GM18517 (cell line): Measurements from ENCODE around the gene LRFN2.

Experiments used
- ATAC-seq: cut with Tn5 transposase; IDR thresholded peaks from one replicate; pipeline ENCODE4 v1.9.1; 2021; ENCODE audit warnings: mild to moderate bottlenecking, moderate library complexity; ENCODE audit not compliant: unreplicated experiment

Gene LRFN2

DNA sequence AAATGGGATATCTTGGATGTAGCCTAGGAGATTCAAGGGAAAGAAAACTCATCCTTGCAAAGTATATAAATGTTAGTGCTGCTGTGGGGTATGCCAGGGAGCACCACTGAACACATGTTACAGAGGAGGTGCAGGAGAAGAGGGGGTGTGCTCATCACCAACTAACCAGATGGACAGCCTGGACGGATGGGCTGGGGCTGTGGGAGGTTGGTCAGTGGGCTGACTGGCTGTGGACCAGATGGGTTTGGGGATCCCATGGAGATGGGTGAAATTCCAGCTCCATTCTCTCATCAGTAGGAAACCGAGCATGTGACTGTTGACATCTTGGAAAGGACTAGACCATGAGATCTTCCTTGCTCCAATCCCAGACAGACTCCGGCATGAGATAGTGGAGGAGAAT, 201.0 kb downstream of the LRFN2 start:
- ATAC-seq, result no peak

DNA sequence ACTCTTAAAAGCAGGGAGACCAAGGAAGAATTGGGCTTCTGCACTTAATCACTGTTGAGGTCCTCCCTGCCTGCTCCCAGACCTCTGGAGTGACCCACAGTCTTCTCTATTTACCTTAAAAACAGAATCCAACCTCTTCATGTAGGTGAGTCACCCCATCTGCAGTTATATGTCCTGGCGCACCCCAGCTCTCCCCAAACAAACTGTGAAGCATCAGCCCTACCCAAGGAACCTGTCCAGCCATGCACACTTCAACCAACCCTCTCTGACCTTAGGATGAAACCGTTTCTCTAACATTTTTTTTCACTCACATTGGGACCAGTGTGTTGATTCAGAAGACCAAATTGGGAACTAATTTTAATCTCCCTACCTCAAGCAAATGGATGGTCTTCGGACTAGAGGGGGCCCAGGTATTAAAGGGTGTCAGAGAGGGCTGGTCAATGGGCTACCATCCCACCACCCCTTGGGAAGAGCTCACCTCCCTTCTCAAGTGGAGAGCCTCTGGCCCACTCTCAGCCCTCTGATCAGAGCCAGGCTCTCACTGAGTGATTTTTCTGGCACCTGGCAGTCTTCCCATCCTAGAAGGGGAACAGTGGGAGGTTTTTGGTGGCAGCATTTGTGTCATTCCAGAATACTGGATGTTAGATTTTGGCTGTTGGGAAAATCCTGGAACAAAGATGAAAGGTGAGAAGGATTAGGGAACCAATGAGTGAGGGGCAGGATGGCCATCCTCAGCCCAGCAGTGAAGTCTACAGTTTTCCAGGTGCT, 203.6 kb downstream of the LRFN2 start:
- ATAC-seq, result no peak

DNA sequence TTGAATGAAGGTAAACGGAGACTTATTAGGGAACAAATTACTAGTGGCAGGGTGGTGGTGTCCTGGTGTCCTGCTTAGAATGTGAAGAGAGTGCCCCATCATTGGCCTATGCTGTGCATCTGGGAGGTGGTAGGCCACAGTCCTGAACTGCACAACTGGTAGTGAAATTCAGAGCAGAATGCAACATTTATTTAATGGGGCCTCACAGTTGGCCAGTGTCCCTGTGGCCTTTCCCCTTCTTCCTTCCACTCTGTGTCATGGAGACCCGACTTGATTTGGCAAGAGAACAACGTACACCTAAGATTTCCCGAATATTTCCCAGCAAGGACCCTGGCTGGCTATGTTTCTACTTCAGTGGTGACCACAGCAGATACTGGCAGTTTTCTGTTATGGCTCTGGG, 206.9 kb downstream of the LRFN2 start:
- no peak for ATAC-seq

DNA sequence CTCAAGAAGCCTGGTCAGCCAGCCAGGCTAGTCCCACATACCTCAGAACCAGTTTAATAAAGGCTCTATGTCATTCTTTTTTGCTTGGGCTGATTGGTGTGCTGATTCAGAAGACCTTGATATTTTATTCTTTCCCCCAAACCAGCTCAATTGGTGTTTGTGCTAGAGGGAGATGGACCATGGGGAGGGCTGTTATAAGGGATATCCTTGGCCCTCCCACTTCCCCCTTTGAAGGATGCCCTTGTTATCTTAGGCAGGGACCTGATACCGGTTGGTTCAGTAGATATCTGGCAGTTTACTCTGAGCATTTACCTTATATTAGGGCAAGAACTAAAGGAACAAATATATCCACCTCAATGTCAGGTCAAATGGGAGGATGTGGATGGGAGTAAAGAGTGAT, 207.4 kb downstream of the LRFN2 start:
- ATAC-seq, result no peak

DNA sequence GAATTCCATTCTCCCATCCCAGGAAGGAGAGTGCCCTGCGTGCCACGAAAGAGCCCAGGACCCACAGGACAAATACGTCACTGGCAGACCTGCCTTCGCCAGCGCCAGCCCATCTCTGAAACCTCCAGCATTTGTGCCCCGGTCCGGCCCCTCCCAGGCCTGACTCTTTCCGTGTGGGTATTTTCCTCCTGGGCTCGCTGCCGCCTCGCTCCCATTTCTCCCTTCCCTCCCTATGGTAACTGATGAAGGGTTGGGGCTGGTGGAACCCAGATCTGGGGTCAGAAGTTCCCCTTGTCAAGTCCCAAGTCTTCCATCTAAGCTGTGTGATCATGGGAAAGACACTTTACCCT, 208.5 kb downstream of the LRFN2 start:
- no peak for ATAC-seq

DNA sequence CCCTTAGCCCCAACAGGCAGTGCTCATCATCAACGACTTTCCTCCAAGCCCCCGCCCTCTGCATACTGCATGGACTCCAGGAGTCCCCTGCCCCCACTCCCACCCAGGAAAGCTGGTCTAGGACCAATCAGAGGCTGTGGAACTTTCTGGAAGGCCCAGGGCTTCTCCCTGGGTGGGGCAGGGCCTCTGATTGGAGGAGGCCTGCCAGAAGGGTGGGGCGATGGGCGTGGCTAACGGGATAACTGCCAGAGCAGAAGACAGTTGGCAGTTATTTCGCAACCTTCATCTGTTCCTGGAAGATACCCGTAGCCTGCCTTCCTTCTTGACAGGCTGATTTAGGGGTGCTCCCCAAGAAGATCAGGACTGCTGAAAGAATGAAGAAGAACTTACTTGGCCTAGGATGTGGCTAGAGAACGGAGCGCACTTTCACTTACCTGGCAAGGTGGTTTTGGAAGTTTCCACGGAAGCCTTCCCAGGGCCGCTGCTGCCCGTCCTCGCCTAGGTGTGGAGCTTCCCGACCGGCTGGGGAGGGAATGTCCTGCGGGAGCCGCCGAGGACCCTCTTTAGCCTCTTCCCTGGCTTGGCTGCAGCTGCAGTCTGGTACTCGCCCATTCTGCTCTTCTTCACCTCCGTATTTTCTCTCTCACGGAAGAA, 209.0 kb downstream of the LRFN2 start:
- ATAC-seq, result no peak

DNA sequence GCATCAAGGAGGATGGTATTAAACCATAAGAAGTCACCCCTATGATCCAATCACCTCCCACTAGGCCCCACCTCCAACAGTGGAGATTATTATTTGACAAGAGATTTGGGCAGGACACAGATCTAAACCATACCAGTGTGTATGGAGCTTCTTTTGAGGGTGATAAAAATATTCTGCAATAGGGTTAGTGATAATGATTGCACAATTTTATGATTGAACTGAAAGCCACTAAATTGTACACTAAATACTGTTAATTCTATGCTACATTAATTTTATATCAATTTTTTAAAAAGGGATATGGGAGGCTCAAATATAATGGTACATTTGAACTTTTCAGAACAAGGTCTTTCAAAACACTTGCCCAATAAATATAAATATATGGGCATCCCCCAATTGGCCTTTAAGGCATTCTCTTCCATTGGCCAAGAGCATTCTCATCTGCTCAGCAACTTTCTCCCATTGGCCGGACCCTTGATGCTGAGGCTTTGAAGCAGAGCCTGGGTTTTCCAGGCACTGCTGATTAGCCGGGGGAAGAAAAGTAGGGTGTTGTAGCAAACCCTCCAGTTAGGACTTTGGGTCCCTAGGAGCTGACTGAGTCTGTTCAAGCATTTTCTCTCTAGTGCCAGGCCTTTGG, 209.9 kb downstream of the LRFN2 start:
- ATAC-seq, result no peak

DNA sequence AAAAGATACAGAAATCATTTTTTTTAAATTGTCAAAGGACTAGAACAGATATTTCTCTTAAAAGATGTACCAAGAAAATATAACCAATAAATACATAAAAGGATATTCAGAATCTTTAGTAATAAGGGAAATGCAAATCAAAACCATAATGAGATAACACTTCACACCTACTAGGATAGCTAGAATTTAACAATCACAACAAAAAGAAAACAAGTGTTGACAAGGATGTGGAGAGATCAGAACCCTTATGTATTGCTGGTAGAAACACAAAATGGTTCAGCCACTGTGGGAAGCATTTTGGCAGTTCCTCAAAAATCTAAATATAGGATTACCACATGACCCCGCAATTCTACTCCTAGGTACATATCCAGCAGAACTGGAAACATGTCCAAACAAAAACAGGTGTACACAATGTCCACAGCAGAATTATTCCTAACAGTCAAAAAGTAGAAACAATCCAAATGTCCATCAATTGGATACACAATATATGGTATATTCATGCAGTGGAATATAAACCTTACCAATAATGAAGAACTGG, 211.0 kb downstream of the LRFN2 start:
- ATAC-seq, result no peak

DNA sequence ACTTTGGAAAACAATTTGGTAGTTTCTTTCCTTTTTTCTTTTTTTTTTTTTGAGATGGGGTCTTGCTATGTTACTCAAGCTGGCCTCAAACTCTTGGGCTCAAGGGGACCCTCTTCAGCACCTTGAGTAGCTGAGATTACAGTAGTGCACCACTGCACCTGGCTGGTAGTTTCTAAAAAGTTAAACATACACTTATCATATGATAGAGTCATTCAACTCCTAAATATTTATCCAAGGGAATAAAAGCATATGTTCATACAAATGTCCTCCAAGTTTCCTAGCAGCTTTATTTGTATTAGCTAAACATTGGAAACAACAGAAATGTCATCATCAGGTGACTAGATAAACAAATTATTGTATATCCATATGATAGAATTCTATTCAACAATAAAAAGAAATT, 213.9 kb downstream of the LRFN2 start:
- ATAC-seq, result no peak

DNA sequence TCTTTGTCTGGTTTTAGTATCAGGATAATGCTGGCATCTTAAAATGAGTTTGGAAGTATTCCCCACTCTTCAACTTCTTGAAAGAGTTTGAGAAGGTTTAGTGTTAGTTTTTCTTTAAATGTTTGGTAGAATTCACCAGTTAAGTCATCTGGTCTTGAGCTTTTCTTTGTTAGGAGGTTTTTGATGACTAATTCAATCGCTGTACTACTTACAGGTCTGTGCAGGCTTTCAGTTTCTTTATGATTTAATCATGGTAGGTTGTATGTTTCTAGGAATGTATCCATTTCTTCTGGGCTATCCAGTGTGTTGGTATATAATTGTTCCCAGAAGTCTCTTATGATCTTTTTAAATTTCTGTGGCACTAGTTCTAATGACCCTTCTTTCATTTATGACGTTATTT, 215.5 kb downstream of the LRFN2 start:
- no peak for ATAC-seq

DNA sequence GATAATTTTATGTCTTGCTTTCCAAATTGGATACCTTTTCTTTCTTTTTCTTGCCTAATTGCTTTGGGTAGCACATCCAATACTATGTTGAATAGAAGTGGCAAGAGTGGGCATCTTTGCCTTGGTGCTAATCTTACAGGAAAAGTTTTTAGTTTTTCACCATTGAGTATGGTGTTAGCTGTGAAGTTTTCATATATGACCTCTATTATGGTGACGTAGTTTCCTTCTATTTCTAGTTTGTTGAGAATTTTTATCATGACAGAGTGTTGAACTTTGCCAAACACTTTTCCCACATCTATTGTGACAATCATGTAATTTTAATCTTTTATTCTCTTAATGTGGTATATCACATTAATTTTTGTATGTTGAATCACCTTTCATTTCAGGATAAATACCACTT, 216.1 kb downstream of the LRFN2 start:
- ATAC-seq, result no peak

DNA sequence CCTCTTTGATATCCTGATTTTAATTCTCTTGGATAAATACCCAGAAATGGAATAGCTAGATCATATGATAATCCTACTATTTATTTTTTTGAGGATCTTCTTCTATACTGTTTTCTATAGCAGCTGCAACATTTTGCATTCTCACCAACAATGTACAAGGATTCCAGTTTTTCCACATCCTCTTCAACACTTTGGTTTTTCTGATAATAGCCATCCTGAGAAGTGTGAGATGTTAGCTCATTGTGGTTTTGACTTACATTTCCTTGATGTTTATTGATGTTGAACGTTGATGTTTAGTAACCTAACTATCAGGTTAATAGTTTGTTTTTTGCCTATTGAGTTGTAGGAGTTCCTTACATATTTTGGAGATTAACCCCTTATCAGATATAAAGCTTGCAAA, 217.3 kb downstream of the LRFN2 start:
- no peak for ATAC-seq

DNA sequence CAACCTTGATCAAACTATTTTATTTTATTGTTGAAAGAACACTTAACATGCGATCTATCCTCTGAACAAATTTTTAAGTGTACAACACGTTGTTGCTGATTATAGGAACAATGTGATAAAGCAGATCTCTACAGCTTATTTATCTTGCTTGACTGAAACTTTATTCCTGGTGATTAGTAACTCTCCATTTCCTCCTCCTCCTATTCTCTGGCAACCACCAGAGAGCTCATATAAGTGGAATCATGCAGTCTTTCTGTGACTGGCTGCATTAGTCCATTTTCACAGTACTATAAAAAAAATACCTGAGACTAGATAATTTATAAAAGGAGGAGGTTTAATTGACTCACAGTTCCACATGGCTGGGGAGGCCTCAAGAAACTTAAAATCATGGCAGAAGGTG, 218.1 kb downstream of the LRFN2 start:
- no peak for ATAC-seq

DNA sequence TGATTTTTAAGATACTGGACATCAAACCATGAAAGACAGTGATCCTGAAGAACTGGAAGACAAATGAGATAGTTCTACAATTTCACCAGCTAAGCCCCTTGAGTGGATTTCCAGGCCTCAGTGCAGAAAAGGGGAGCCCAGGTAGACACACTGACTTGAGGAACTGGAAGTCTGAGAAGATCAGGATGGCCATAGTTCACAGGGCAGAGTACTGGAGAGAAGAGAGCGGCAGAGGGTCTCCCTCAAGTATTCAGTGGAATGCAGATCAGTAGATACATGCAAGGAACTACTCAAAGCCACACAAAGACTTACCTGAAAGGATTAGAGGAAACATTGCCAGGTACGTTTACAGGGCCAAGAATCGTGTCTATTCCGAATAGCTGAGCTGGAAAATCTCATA, 224.3 kb downstream of the LRFN2 start:
- no peak for ATAC-seq

DNA sequence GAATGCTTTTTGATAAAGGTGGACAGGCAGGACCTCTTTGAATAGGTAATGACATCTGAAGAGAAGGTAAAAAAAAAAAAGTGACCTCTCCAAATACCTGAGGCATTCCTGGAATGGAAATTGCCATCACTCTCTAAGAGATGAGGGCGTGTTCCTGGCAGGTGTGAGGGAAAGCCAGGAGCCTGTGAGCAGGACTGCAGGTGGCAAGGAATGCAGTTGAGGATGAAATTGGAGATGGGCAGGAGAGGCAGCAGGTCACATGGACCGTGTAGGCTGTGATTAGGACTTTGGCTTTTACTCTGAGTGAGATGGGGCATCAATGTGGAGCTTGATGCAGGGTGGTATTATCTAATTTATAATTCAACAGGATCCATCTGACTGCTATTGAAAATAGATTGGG, 227.4 kb downstream of the LRFN2 start:
- ATAC-seq, result no peak

DNA sequence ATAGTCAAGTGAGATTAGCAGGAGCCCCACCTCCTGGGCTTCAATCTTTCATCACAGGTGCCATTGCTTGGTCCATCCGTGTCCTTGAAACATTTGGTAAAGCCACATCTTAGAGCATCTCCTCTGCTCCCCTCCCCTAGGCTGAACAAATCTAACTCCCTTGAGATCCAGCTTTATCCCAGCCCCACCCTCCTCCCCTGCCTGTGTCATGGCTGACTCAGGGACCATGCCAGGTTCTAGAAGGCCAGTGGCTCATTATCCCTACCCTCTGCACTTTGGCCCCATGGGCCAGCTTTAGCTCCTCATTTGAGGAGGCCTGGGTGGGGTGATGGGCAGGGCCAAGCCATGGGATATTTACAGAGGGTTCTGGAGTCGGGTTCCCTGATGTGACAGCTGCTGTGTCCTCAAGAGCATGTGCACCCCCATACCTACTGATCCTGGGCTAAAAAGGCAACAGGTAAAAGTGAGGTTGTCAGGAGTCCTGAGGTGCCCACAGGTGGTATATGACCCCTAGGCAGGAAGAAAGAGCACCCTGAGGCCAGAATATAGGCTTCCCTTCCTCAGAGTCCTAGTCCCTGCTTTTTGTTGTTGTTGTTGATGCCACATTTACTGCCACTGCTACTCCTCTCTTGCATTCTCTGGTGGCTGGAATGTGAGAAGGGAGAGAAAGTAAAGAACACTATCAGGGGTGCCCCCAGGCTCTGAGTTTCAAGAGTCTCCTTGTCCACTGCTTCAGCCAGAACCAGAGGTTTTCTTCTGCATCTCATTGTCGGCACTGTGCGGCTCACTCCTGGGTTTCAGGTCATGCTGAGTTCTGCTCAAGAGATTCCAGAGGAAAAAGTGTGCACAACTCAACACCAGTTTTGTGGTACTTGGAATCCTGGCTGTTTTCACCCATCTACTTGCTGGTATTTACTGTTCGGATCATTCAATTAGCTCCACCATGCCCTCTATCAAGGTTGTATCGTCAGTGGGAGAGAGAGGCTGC, 228.4 kb downstream of the LRFN2 start:
- no peak for ATAC-seq

DNA sequence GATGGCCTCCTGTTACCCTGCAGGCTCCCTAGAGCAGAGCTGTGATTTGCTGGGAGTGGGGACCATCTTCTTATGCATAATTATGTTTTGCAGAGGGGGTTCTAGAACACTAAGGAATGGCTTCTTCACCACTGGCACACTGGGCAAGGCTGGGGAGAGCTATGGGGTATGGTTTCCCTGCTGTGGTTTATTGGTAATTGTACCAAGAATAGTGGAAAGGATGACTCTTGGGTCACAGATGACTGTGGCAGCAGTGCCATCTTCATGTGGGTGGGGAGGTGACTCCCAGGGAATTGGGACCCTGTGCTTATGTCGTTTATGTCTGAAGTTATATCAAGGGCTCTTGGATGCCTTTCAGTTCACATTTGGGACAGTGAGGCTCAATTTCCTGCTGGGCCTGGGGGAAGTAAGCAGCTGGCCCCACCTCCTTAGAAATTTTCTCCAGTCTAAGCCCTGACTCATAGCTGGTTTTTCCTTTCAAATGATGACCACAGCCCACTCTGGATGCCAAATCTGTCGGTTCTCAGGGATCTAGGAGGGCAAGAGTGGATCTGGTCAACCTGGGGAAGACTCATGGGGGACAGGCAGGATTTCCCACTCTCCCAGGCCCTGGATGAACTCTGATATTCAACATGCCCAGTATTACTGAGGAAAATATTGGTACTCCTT, 230.8 kb downstream of the LRFN2 start:
- ATAC-seq, result no peak

DNA sequence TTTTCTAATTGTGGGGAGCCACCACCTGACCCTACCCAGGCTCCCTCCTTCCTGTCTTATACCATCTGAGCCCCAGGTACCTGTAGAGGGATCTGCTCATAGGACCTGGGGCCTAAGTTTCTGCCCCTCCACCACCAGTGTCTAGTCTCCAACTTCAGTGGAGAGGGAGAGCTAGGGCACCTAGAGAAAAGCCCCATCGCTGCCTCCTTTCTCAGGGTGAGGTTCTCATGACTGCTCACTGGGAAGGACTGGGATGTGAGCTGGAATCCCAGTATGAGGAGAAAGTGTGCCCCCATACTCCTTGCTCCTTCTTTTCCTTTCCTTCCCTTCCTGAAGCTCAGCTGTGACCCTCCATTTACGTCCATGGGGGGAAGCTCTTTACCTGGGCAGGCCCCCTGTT, 231.6 kb downstream of the LRFN2 start:
- no peak for ATAC-seq

DNA sequence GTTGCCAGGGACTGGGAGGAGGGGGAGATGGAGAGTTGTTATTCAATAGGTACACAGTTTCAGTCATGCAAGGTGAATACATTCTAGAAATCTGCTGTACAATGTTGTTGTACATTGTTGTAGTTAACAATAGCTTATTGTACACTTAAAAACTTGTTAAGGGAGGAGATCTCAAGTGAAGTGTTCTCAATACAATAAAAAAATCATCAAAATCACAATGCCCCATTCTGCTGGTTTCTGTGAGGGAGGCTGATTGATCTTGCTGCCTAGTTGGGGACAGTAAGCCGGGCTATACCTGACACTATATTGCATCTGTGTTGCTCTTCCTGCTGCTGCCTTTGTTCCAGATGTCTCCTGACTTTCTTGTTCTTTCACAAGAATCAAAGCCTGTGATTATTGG, 232.1 kb downstream of the LRFN2 start:
- no peak for ATAC-seq

DNA sequence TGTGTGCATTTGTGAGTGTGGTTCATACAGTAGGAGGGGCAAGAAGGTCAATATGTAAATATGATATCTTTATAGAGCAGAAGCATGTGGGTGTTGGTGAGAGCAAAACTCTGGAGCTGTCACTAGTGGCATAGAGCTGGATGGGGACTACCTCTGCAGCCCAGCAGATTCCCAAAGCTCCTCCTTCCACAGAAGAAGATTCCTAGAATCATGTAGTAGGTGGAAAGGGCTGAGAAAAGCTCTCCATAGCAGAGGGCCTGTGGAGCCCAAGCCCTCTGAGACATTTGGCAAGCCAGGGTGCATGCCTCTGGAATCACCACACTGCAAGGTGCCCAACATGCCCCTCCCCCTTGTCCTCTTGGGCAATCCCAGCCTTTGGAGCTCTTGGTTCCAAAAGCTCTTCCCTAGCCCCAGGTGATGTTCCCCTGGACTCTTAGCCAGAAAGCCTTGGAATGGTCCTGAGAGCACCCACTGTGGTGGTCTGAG, 233.2 kb downstream of the LRFN2 start:
- no peak for ATAC-seq
